H1 (cell line): Measurements from ENCODE around the gene NMT2.

Experiments
- CTCF ChIP-seq, 3 experiments: IDR thresholded peaks; 1 replicate in 2 of 3; 2 replicates in 1 of 3; pipeline versions ENCODE4 v1.5.1 to v1.6.1; 2011; ENCODE audit warnings: low read length in 3 of 3, mild to moderate bottlenecking in 3 of 3, inconsistent platforms in 2 of 3, low read depth in 1 of 3, moderate library complexity in 1 of 3; ENCODE audit not compliant: insufficient read depth in 1 of 3; ENCODE audit errors: control extremely low read depth in 1 of 3
- POLR2A ChIP-seq, 2 experiments: IDR thresholded peaks; 1 replicate in 1 of 2; 2 replicates in 1 of 2; pipeline ENCODE4 v1.6.1; 2011; ENCODE audit warnings: low read depth in 2 of 2, low read length in 2 of 2, mild to moderate bottlenecking in 2 of 2; ENCODE audit errors: control extremely low read depth in 1 of 2
- RBBP5 ChIP-seq: IDR thresholded peaks from 2 replicates; pipeline ENCODE4 v1.7.1; 2012; ENCODE audit warnings: low read depth, mild to moderate bottlenecking, inconsistent platforms, low read length, moderate library complexity, borderline replicate concordance
- YY1 ChIP-seq: IDR thresholded peaks from 2 replicates; pipeline ENCODE4 v1.6.1; 2011; ENCODE audit warnings: low read depth, mild to moderate bottlenecking, low read length

- no peak for TF ChIP-seq CTCF (IDR thresholded peaks at IDR 0.05; ENCODE audit: control extremely low read depth in 1 of 3, insufficient read depth in 1 of 3, low read depth in 1 of 3, low read length in 3 of 3)
- TF ChIP-seq YY1: no peak
- TF ChIP-seq POLR2A (IDR thresholded peaks at IDR 0.05; ENCODE audit: control extremely low read depth in 1 of 2, low read depth in 2 of 2, low read length in 2 of 2): no peak
- TF ChIP-seq RBBP5: no peak
These were observed 48.2 kb upstream of the NMT2 start for GRCh38 chr10:15216700-15217099.
